GM15510 (cell line): Measurements from ENCODE around the gene RPS6KA3.

Source experiments
- POLR2A ChIP-seq: IDR thresholded peaks from 3 replicates; pipeline ENCODE4 v1.6.1; 2011; ENCODE audit warnings: borderline replicate concordance; ENCODE audit not compliant: insufficient read length; ENCODE audit errors: extremely low read depth

RPS6KA3 gene

DNA sequence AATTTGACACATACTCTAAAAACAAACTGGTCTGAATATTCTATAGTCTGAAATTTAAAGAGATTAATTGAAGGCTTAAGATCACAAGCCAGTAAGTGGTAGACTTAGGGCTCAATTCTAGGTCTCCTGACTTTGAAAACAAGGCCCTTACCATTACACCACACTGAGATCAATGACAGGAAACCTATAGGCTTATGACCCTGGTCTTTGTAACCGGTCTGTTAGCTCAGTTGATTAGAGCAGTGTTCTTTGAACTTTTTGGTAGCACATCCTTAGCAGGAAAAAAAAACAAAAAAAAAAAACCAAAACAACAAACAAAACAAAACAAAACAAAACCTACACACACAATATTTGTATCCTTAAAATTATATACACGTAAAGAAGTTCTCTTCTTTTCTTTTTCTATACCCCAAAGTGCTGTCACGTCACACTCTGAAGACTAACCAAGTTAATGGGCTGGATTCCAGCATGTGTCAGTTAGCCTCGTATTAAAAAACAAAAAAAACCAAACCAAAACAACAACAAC, 55.4 kb downstream of the RPS6KA3 start:
- no peak for TF ChIP-seq POLR2A

DNA sequence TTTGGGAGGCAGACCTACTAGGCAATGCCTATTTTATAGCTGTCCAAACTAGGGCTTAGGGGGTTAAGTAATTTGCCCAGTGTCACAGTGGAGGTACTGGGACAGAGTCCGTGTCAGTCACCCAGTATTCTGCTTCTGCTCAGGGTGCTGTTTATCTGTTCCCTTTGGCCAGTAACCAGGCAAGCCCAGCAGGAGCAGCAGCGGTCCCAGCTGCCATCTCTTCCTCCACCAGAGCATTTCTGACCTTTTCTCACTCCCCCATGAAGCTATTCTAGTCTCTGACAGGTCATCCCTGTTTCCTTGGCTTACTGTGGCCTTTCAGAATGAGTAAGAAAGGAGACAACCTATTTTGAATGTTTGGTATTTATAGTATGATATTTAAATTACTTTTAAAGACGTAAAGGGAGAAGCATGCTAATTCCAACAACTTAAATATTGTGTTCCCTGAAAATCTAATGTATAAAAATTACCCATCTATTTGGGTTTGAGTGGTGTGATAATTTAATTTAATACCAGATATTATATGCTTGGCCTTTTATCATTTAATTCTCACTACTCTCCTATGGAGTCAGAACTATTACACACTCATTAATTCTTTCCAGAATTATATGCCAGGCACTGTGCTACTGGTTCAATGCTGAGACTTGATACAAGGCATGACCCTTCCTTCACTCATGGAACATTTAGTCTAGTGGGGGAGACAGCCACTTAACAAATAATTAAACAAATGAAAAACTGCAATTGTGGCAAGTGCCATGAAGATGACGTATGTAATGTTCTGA, 60.6 kb downstream of the RPS6KA3 start:
- no peak for TF ChIP-seq POLR2A

GRCh38 chrX:20204351-20204750, 62.4 kb downstream of the RPS6KA3 start:
- TF ChIP-seq POLR2A: no peak

DNA sequence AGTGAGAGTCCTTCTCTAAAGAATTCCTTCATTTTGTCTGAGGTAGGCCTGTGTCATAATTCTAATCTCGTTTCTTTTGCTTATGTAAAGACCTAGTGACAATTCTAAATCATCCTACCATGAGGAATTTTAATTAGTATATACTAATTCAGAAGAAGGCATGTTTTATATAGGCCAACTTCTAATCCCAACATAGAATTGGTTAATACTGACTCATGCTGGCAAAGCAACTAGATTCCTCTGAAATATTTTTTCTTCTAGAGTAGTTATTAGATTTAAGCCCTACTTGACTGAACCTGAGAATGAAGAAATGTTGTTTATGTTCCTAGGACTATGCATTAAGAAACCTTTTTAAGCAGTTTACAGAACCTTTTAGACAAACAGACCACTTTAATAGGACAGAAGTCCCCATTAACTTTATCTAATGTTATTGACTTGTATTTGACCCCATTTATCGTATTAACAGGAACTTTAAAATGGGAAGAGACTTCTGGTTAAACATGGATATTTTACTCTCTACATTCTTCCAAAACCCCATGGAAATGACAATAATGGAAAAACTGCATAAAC, 69.0 kb downstream of the RPS6KA3 start:
- TF ChIP-seq POLR2A: no peak

- no peak for TF ChIP-seq POLR2A
These were observed 77.5 kb downstream of the RPS6KA3 start for GRCh38 chrX:20189171-20189570.

DNA sequence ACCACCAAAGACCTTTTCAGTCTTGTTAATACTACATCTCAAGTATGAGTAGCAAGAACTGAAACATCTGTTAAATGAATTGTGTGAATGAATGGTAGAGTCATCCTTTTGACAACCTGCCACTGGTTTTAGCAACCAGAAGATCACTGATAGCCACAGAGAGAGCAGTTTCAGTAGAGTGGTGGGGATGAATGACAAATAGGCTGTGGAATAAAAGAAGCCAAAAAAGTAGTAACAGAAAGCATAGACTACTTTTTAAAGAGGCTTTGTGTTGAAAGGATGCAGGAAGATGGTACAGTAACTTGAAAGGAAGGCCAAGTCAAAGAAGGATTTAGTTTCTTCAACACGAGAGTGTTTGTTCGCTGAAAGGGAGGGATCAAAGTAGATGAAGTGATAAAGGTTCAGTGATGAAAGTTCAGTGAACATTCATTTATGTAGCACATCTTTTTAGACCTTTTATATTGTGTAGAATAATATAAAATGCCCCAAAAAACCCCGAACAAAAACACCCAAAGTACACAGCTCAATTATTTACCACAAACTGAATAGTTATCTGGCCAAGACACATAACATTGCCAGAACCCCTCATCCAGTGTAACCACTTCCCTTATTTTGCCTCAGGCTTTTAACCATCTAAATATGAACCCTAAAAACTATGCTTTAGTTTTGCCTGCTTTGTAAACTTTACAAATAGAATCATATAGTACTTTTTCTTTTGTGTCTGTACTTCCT, 84.9 kb downstream of the RPS6KA3 start:
- no peak for TF ChIP-seq POLR2A

GRCh38 chrX:20177093-20177492, 89.6 kb downstream of the RPS6KA3 start:
- no peak for TF ChIP-seq POLR2A

DNA sequence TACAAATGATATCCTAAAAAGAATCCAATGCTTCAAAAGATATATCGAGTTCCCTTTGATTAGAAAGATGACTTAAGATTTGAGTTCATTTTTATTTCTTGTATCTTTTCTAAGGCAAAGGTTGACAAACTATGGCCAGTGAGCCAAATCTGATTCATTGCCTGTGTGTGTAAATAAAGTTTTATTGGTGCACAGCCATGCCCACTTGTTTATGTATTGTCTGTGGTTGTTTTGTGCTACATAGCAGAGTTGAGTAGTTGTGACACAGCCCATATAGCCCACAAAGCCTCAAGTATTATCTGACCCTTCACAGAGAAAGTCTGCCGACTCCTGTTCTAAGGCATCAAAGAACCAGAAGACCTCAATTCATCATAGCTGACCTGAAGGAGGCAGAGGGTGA, 92.9 kb downstream of the RPS6KA3 start:
- TF ChIP-seq POLR2A: no peak

GRCh38 chrX:20173313-20173712, 93.4 kb downstream of the RPS6KA3 start:
- no peak for TF ChIP-seq POLR2A

DNA sequence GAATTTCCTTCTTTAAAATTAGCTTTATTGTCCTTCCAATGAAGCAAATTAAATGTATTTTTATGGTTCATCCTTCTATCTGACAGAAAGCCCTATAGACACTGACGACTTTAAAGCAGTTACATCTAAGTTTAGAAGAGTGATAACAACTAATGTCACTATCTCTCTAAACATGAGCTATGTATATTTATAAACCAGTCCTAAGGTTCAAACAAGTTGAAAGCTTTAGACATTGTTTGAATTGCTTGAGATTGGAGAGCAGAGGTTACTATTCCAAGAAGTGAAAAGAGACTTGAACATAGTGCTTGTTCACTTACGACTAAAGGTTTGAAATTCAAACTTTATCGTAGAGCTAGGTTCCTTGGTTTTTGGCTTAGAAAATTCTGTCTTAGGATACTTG, 94.8 kb downstream of the RPS6KA3 start:
- TF ChIP-seq POLR2A: no peak

- TF ChIP-seq POLR2A: no peak
These were observed 106.8 kb downstream of the RPS6KA3 start for GRCh38 chrX:20159797-20160385.

DNA sequence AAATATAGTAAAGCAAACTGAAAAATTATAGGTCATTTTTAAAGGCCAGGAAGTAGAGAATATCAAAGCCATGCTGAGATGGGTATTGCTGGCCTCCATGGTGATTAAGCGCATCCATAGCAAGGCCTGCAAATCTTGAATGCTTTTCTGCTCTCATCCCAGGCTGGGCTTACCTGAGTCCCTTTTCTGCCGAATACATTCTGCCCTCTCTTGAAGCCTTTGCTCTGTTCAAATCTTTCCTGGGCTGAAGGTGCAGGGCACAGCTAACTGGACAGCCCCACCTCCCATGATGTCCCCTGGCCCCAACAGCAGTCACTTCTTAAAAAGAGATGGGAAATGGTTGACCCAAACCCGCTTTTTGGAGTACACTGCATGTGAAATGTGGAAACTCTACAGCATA, 115.0 kb downstream of the RPS6KA3 start:
- no peak for TF ChIP-seq POLR2A

DNA sequence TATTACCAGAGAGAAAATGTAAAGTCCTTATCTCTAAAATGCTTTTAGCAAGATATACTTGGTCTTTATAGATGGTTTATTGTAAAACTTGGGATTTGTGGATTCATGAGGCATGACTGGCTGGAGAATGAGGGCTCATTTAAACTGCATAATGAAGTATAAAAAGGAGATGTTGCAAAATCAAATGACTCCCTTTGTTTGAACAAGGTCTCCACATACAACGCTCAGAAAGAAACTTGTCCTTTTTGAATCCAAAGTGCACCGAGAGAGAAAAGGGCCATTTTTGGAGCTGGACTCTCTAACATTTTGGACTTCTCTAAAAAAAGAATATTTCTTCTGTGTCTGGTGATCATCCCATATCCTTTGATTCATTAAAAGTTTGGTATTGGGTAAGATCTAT, 117.4 kb downstream of the RPS6KA3 start:
- TF ChIP-seq POLR2A: no peak

GRCh38 chrX:20147561-20147960, 119.1 kb downstream of the RPS6KA3 start:
- no peak for TF ChIP-seq POLR2A

DNA sequence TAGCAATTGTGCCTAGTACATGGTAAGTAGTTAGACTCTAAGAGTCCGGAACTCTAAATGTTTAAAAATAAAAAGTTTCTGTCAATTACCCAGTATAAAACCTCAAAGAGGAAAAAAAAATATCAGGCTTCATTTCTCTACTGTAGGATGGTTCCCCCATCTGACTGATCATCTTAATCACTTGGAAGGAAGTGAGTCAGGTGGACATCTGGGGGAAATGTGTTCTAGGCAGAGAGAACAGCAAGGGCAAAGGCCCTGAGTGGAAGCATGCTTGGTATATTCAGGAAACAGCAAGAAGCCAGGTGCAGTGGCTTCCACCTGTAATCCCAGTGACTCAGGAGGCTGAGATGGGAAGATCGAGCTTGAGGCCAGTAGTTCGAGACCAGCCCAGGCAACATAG, 122.2 kb downstream of the RPS6KA3 start:
- TF ChIP-seq POLR2A: no peak
